OCI-LY1 (cell line): ENCODE measurements around the gene LMTK2.
A peak's percentile ranks its signal among the peaks of the same experiment; 100 is the strongest.

ENCODE experiments used
- CTCF ChIP-seq: fragments of 200-600 bp; sonication (generic), shearing (Covaris generic); IDR thresholded peaks from 2 replicates; pipeline ENCODE4 v1.5.1; 2017; ENCODE audit warnings: mild to moderate bottlenecking, antibody characterized with exemption, low read length, moderate library complexity, mixed read lengths
- EZH2 ChIP-seq: fragments of 200-600 bp; sonication (generic), shearing (Covaris generic); IDR thresholded peaks from 2 replicates; pipeline ENCODE4 v1.8.0; 2017; ENCODE audit warnings: borderline replicate concordance, mixed run types, mild to moderate bottlenecking, antibody characterized with exemption, low read length, moderate library complexity, mixed read lengths

- peak; percentile 92 for TF ChIP-seq CTCF
- TF ChIP-seq EZH2: no peak
Observed at GRCh38 chr7:98240961-98241673, 134.5 kb downstream of the LMTK2 start.
